ENCODE data around the gene ADGRA1.

ADGRA1 gene

GRCh38 chr10:133179651-133180050 is 91.9 kb downstream of the ADGRA1 start:
- no peak for DNase-seq (ENCODE audit: low spot score)

- DNase-seq (ENCODE audit: low spot score): no peak
Observed at GRCh38 chr10:133180192-133180964, 92.7 kb downstream of the ADGRA1 start.

DNA sequence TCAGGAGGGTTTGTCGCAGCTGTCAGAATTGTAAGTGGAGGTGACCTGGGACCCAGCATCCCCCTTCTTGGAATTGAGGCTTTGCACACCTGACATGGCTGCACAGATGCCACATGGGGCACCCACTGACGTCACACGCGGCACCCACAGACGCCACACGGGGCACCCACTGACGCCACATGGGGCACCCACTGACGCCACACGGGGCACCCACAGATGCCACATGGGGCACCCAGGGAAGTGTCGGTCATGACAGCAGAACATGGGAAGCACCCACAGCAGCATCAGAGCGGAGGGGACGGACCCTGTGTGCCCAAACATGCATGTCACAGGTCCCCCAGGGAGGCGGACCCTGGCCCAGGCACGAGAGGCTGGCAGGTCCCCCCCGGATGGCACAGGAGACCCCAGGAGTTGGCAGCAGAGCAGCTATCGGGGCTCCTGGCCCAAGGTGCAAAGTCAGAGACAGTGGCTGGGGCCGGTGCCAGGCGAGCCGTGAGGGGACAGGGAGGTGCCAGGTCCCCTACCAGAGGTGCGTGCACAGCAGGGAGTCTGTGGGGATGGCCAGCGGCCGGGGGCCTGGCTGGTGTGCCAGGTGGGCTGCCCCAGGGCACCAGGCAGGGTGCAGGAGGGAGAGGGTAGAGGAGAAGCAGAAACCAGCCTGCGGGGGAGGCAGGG is 93.4 kb downstream of the ADGRA1 start:
- DNase-seq (ENCODE audit: low spot score): no peak

Data from CD4-positive, alpha-beta T cell treated with Interleukin-2 at 100 ng/mL for 4 hours (primary cell).